Measurements from ENCODE around the gene GNAS-AS1. TPM values are rescaled to one million over a fixed set of nuclear protein-coding genes. Genes with fewer than 3 reads are reported as not detected.
A peak's percentile ranks its signal among the peaks of the same experiment; 100 is the strongest.

The GNAS-AS1 gene
- total RNA-seq, 1 donor from 2014 or later, result 1.3 TPM

GRCh38 chr20:58892141-58892931, 41.6 kb upstream of the GNAS-AS1 start:
- peak overlapping the region; percentile 85 for H3K4me3 ChIP-seq (ENCODE audit: low read depth, low read length)
- H3K36me3 ChIP-seq (ENCODE audit: control insufficient read depth, insufficient read depth, low read length), result no peaks in the 10 kb centered on the region
- H3K27me3 ChIP-seq (ENCODE audit: control insufficient read depth, insufficient read depth, low read length), result no peaks in the 10 kb centered on the region
- TF ChIP-seq CTCF (IDR thresholded peaks at IDR 0.05; ENCODE audit: insufficient read depth, low read length, poor library complexity, severe bottlenecking), result no peak
- DNase-seq (ENCODE audit: low read depth), result no peak

GRCh38 chr20:58891718-58892140, 41.0 kb upstream of the GNAS-AS1 start:
- no peak for TF ChIP-seq CTCF (IDR thresholded peaks at IDR 0.05; ENCODE audit: insufficient read depth, low read length, poor library complexity, severe bottlenecking)
- no peaks in the 10 kb centered on the region for H3K27me3 ChIP-seq (ENCODE audit: control insufficient read depth, insufficient read depth, low read length)
- H3K4me3 ChIP-seq (ENCODE audit: low read depth, low read length), result peak overlapping the region; percentile 85
- DNase-seq (ENCODE audit: low read depth), result no peak
- no peaks in the 10 kb centered on the region for H3K36me3 ChIP-seq (ENCODE audit: control insufficient read depth, insufficient read depth, low read length)

DNA sequence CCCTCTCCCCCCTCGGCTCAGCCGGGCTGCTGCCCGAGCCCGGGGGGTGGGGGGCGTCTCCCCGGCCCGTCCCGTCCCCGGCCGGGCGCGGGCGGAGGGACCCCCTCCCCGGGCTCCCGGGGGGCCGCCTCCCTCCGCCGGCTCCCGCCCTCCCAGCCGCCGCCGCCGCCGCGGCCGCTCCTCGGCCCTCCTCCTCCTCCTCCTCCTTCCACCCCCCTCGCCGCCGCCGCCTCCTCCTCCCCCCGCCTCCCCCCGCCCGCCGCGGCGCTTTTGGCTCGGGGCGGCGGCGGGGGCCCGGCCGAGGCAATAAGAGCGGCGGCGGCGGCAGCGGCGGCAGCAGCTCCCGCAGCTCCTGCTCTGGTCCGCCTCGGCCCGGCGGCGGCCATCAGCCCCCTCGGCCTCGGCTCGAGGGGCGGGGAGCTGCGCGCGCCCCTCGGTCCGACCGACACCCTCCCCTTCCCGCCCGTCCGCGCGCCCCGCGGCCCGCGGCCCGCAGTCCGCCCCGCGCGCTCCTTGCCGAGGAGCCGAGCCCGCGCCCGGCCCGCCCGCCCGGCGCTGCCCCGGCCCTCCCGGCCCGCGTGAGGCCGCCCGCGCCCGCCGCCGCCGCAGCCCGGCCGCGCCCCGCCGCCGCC, 40.5 kb upstream of the GNAS-AS1 start:
- no peaks in the 10 kb centered on the region for H3K27me3 ChIP-seq (ENCODE audit: control insufficient read depth, insufficient read depth, low read length)
- H3K36me3 ChIP-seq (ENCODE audit: control insufficient read depth, insufficient read depth, low read length), result no peaks in the 10 kb centered on the region
- H3K4me3 ChIP-seq (ENCODE audit: low read depth, low read length), result peak overlapping the region; percentile 85
- TF ChIP-seq CTCF (IDR thresholded peaks at IDR 0.05; ENCODE audit: insufficient read depth, low read length, poor library complexity, severe bottlenecking), result no peak
- DNase-seq (ENCODE audit: low read depth), result no peak

DNA sequence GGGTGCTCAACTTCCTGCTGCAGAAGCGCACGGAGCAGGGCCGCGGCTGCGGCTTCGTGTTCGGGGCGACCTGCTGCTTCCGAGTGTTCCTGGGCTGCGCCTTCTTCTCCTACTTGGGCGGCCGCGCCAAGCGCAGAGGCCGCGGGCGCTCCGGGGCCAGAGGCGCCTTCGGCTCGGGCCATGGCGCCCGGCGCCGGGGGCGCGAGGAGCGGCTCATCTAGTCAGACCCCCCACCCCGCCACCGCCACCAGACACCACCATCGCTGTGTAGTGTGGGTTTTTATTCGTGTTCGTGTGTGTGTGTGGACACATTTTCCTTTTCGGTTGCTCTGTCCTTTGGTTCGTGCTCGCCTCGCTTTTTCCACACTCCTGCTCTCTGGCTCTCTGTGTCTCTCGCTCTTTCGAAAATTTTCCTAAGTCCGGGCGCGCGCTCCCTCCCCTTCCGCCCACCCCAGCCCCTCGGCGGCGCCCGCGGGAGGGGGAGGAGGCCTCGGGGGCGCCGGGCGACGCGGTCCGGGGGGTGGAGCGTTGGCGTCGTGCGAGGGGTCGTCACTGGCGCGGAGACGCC, 39.9 kb upstream of the GNAS-AS1 start:
- DNase-seq (ENCODE audit: low read depth), result no peak
- H3K27me3 ChIP-seq (ENCODE audit: control insufficient read depth, insufficient read depth, low read length), result no peaks in the 10 kb centered on the region
- peak overlapping the region; percentile 85 for H3K4me3 ChIP-seq (ENCODE audit: low read depth, low read length)
- H3K36me3 ChIP-seq (ENCODE audit: control insufficient read depth, insufficient read depth, low read length), result no peaks in the 10 kb centered on the region
- TF ChIP-seq CTCF (IDR thresholded peaks at IDR 0.05; ENCODE audit: insufficient read depth, low read length, poor library complexity, severe bottlenecking), result no peak

- DNase-seq (ENCODE audit: low read depth), result no peak
Measured at GRCh38 chr20:58889798-58890517, 39.3 kb upstream of the GNAS-AS1 start.

More at GRCh38 chr20:58889798-58890517, 39.3 kb upstream of the GNAS-AS1 start:
- H3K4me3 ChIP-seq (ENCODE audit: low read depth, low read length), result peak overlapping the region; percentile 85
- H3K36me3 ChIP-seq (ENCODE audit: control insufficient read depth, insufficient read depth, low read length), result no peaks in the 10 kb centered on the region
- H3K27me3 ChIP-seq (ENCODE audit: control insufficient read depth, insufficient read depth, low read length), result no peaks in the 10 kb centered on the region
- TF ChIP-seq CTCF (IDR thresholded peaks at IDR 0.05; ENCODE audit: insufficient read depth, low read length, poor library complexity, severe bottlenecking), result no peak
